ENCODE results near the gene SHF.
"Not testable (repeated sequence)": the region's sequence is repeated elsewhere in the genome, so short reads cannot be mapped to it uniquely, and the experiment has no call there.

Gene SHF

GRCh38 chr15:45148076-45149059 lies 39.4 kb downstream of the SHF start:
- H3K4me1 Mint-ChIP-seq (ENCODE audit: low read depth), result no peaks in the 10 kb centered on the region
- no peaks in the 10 kb centered on the region for H3K36me3 Mint-ChIP-seq
- H3K9me3 Mint-ChIP-seq (ENCODE audit: low read depth), result no peaks in the 10 kb centered on the region
- no peaks in the 10 kb centered on the region for H3K27me3 Mint-ChIP-seq
- no peak overlapping the region for H3K4me3 Mint-ChIP-seq
- no peak overlapping the region for H3K27ac Mint-ChIP-seq

DNA sequence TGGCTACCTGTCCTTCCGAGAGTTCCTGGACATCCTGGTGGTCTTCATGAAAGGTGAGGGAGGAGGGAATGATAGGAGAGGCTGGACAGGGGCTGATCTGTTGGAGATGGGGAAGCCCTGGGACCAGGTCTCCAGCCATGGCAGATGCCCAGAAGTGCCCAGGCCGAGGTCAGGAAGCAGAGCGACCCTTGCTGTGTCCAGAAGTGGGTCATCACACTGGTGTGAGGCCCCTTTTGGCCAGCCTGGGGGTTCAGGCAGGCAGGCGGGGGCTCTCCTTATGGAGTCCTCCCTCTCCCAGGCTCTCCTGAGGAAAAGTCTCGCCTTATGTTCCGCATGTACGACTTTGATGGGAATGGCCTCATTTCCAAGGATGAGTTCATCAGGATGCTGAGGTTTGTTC lies 40.2 kb downstream of the SHF start:
- H3K4me3 Mint-ChIP-seq, result no peak overlapping the region
- H3K9me3 Mint-ChIP-seq (ENCODE audit: low read depth), result no peaks in the 10 kb centered on the region
- no peak overlapping the region for H3K27ac Mint-ChIP-seq
- no peaks in the 10 kb centered on the region for H3K4me1 Mint-ChIP-seq (ENCODE audit: low read depth)
- H3K27me3 Mint-ChIP-seq, result no peaks in the 10 kb centered on the region
- no peaks in the 10 kb centered on the region for H3K36me3 Mint-ChIP-seq

DNA sequence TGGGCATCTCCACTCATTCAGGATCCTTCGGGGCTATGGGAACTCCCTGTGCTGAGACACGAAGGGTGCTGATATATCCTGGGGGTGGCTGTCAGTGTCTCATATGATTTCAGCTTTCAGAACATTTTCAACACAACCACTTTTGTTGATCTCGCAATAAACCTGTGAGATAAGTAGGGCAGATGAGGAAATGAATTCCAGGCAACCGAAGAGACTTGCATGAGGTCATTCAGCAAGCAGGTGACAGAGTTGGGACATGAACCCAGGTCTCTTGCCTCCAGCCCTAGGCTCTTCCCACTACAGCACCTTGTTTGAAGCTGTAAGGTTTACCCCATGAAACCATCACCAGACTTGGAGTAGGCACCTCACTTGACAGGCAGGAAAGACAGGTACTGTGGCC lies 41.4 kb downstream of the SHF start:
- H3K4me1 Mint-ChIP-seq (ENCODE audit: low read depth), result no peaks in the 10 kb centered on the region
- H3K4me3 Mint-ChIP-seq, result no peak overlapping the region
- no peaks in the 10 kb centered on the region for H3K27me3 Mint-ChIP-seq

GRCh38 chr15:45144775-45145174 lies 43.0 kb downstream of the SHF start:
- H3K27ac Mint-ChIP-seq, result no peak overlapping the region
- H3K36me3 Mint-ChIP-seq, result no peaks in the 10 kb centered on the region
- no peaks in the 10 kb centered on the region for H3K4me1 Mint-ChIP-seq (ENCODE audit: low read depth)
- H3K4me3 Mint-ChIP-seq, result no peak overlapping the region
- H3K9me3 Mint-ChIP-seq (ENCODE audit: low read depth), result no peaks in the 10 kb centered on the region
- H3K27me3 Mint-ChIP-seq, result no peaks in the 10 kb centered on the region

More for the DNA sequence above, 41.4 kb downstream of the SHF start:
- Mint-ChIP-seq H3K27ac (no peak overlapping the region), H3K9me3 (ENCODE audit: low read depth) (no peaks in the 10 kb centered on the region), H3K36me3 (no peaks in the 10 kb centered on the region)

DNA sequence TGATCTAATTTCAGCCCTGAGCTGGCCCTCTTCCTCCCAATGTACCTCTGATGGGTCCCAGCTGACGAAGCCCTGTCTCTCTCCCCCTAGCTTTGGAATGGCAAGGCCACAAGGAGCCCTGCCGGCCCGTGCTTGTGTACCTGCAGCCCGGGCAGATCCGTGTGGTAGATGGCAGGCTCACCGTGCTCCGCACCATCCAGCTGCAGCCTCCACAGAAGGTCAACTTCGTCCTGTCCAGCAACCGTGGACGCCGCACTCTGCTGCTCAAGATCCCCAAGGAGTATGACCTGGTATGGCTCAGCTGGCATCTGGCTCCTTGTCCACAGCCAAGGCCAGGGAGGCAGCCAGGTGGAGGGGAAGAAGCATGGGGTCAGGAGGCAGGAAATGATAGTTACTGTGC lies 43.8 kb downstream of the SHF start:
- H3K27me3 Mint-ChIP-seq, result no peaks in the 10 kb centered on the region
- no peaks in the 10 kb centered on the region for H3K9me3 Mint-ChIP-seq (ENCODE audit: low read depth)
- H3K36me3 Mint-ChIP-seq, result no peaks in the 10 kb centered on the region
- no peak overlapping the region for H3K4me3 Mint-ChIP-seq
- no peaks in the 10 kb centered on the region for H3K4me1 Mint-ChIP-seq (ENCODE audit: low read depth)
- no peak overlapping the region for H3K27ac Mint-ChIP-seq

DNA sequence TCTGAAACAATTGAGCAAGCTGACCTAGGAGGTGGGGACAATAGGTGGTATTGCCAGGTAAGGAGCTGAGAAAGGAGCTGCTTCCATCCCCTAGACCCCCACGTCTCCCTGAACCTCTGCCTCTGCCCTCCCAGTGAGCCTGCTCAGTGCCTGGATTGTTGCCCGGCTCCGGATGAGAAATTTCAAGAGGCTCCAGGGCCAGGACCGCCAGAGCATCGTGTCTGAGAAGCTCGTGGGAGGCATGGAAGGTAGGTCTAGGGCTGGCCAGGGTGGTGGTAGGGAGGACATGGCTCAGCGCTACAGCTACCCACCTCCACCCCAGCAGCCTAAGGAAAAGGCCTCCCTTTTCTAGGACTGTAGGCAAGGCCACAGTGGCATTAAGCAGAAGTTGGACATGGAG lies 44.7 kb downstream of the SHF start:
- Mint-ChIP-seq H3K4me1 (ENCODE audit: low read depth) (no peaks in the 10 kb centered on the region), H3K27ac (no peak overlapping the region), H3K36me3 (no peaks in the 10 kb centered on the region)

DNA sequence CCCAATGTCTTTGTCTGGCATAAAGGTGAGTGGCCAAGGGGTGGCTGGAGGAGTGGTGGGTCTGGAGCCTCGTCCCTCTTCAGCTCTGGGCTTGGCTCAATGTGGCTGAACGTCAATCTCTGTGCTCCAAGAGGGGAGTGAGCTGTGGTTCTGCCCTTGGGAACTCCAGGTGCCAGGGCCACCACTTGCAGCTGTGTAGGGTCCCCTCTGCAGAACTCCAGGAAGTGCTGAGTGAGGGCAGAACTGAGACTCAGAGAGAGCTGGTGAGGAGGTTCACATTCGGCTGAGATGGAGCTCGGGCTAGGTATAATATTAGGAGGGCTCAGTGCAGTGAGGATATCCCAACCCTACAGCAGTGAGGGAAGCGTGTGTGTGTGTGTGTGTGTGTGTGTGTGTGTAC lies 46.4 kb downstream of the SHF start:
- H3K4me1 Mint-ChIP-seq (ENCODE audit: low read depth), result peaks cover 1% of the 10 kb centered on the region
- no peaks in the 10 kb centered on the region for H3K9me3 Mint-ChIP-seq (ENCODE audit: low read depth)
- no peak overlapping the region for H3K27ac Mint-ChIP-seq
- H3K4me3 Mint-ChIP-seq, result no peak overlapping the region
- H3K36me3 Mint-ChIP-seq, result no peaks in the 10 kb centered on the region
- H3K27me3 Mint-ChIP-seq, result peaks cover 2% of the 10 kb centered on the region

More for the DNA sequence above, 44.7 kb downstream of the SHF start:
- no peak overlapping the region for H3K4me3 Mint-ChIP-seq
- no peaks in the 10 kb centered on the region for H3K27me3 Mint-ChIP-seq
- H3K9me3 Mint-ChIP-seq (ENCODE audit: low read depth), result no peaks in the 10 kb centered on the region

GRCh38 chr15:45140557-45141250 lies 47.1 kb downstream of the SHF start:
- no peaks in the 10 kb centered on the region for H3K9me3 Mint-ChIP-seq (ENCODE audit: low read depth)
- peaks cover 2% of the 10 kb centered on the region for H3K27me3 Mint-ChIP-seq
- H3K4me1 Mint-ChIP-seq (ENCODE audit: low read depth), result peaks cover 6% of the 10 kb centered on the region
- H3K27ac Mint-ChIP-seq, result no peak overlapping the region
- no peak overlapping the region for H3K4me3 Mint-ChIP-seq
- no peaks in the 10 kb centered on the region for H3K36me3 Mint-ChIP-seq

DNA sequence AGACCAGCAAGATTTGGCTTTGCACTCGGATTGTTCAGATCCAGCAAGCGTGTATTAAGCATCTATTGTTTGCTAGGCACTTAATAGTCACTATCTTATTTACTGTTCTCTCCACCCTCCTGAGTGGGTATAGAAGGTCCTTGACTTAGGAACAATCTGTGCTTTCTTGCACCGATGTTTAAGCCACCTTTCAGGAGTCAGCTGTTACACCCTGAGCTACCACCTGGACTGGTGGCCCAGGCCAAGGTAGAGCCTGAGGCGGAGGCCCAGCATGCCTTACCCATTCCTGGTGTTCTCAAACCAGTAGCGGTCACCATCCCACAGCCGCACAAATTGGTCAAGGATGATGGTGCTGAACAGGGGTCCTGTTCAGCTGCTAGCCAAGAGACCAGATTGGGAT lies 48.0 kb downstream of the SHF start:
- no peak overlapping the region for H3K4me3 Mint-ChIP-seq
- H3K36me3 Mint-ChIP-seq, result no peaks in the 10 kb centered on the region
- no peak overlapping the region for H3K27ac Mint-ChIP-seq
- H3K9me3 Mint-ChIP-seq (ENCODE audit: low read depth), result no peaks in the 10 kb centered on the region
- H3K27me3 Mint-ChIP-seq, result peaks cover 5% of the 10 kb centered on the region
- peaks cover 8% of the 10 kb centered on the region for H3K4me1 Mint-ChIP-seq (ENCODE audit: low read depth)

GRCh38 chr15:45138814-45139765 lies 48.7 kb downstream of the SHF start:
- no peak overlapping the region for H3K4me3 Mint-ChIP-seq
- no peaks in the 10 kb centered on the region for H3K36me3 Mint-ChIP-seq
- peaks cover 11% of the 10 kb centered on the region for H3K27me3 Mint-ChIP-seq
- no peaks in the 10 kb centered on the region for H3K9me3 Mint-ChIP-seq (ENCODE audit: low read depth)
- H3K4me1 Mint-ChIP-seq (ENCODE audit: low read depth), result peaks cover 12% of the 10 kb centered on the region
- no peak overlapping the region for H3K27ac Mint-ChIP-seq

GRCh38 chr15:45137703-45138102 lies 50.1 kb downstream of the SHF start:
- peaks cover 12% of the 10 kb centered on the region for H3K27me3 Mint-ChIP-seq
- no peaks in the 10 kb centered on the region for H3K36me3 Mint-ChIP-seq
- peaks cover 12% of the 10 kb centered on the region for H3K4me1 Mint-ChIP-seq (ENCODE audit: low read depth)
- no peak overlapping the region for H3K27ac Mint-ChIP-seq
- no peaks in the 10 kb centered on the region for H3K9me3 Mint-ChIP-seq (ENCODE audit: low read depth)
- H3K4me3 Mint-ChIP-seq, result no peak overlapping the region

- peaks cover 12% of the 10 kb centered on the region for H3K4me1 Mint-ChIP-seq (ENCODE audit: low read depth)
- H3K9me3 Mint-ChIP-seq (ENCODE audit: low read depth), result no peaks in the 10 kb centered on the region
- H3K36me3 Mint-ChIP-seq, result no peaks in the 10 kb centered on the region
- H3K4me3 Mint-ChIP-seq, result peak overlapping the region; percentile 70
- no peak overlapping the region for H3K27ac Mint-ChIP-seq
- H3K27me3 Mint-ChIP-seq, result peaks cover 14% of the 10 kb centered on the region
Observed at GRCh38 chr15:45136378-45136764, 51.4 kb downstream of the SHF start.

- peaks cover 14% of the 10 kb centered on the region for H3K27me3 Mint-ChIP-seq
- not testable (repeated sequence) for H3K36me3 Mint-ChIP-seq; H3K9me3 Mint-ChIP-seq (ENCODE audit: low read depth); H3K27ac Mint-ChIP-seq
- H3K4me3 Mint-ChIP-seq, result peak overlapping the region; percentile 70
- H3K4me1 Mint-ChIP-seq (ENCODE audit: low read depth), result peaks cover 12% of the 10 kb centered on the region
Observed at GRCh38 chr15:45135705-45136377, 51.9 kb downstream of the SHF start.

Measured in activated naive CD8-positive, alpha-beta T cell (primary cell).